ENCODE results near the gene RING1. TPM values are rescaled to one million over a fixed set of nuclear protein-coding genes. Genes with fewer than 3 reads are reported as not detected.
A peak's percentile ranks its signal among the peaks of the same experiment; 100 is the strongest.

The RING1 gene
- total and polyA plus RNA-seq, 10 of the 15 experiments (the other 5 are each of a cell fraction or from before 2014, with no cell fraction given), result 2.0 to 27.2 (median 15.8) TPM

- peak; percentile 11 to 26 (median 25); a peak in 4 of 6 replicates for TF ChIP-seq CTCF (IDR thresholded peaks at IDR 0.05 in 2 of 3, conservative IDR thresholded peaks at IDR 0.05 in 1 of 3; ENCODE audit: control insufficient read depth in 2 of 3, extremely low read depth in 1 of 3, insufficient read depth in 1 of 3, low read depth in 3 of 3, low read length in 3 of 3)
- TF ChIP-seq PAX8 (IDR thresholded peaks at IDR 0.05), result no peak
- TF ChIP-seq STAT3 (IDR thresholded peaks at IDR 0.05; ENCODE audit: low read depth, low read length), result no peak
- TF ChIP-seq MAX (IDR thresholded peaks at IDR 0.05; ENCODE audit: low read depth, low read length), result no peak
- TF ChIP-seq STAT1 (conservative IDR thresholded peaks at IDR 0.05), result no peak
- TF ChIP-seq SMAD1 (IDR thresholded peaks at IDR 0.05; ENCODE audit: low read depth, partially characterized antibody), result no peak
- TF ChIP-seq BCL11A (IDR thresholded peaks at IDR 0.05; ENCODE audit: low read depth, low read length), result no peak
- TF ChIP-seq IKZF1 (conservative IDR thresholded peaks at IDR 0.05), result no peak
- TF ChIP-seq ZBTB33 (IDR thresholded peaks at IDR 0.05), result no peak
- TF ChIP-seq JUND (IDR thresholded peaks at IDR 0.05; ENCODE audit: low read depth, low read length), result no peak
- TF ChIP-seq SIN3A (IDR thresholded peaks at IDR 0.05; ENCODE audit: low read depth, low read length), result no peak
- no peak for TF ChIP-seq NR2C2 (IDR thresholded peaks at IDR 0.05; ENCODE audit: borderline replicate concordance, control insufficient read depth, insufficient read length, low read depth)
- no peak for TF ChIP-seq YY1 (IDR thresholded peaks at IDR 0.05; ENCODE audit: low read depth, low read length)
- no peak for TF ChIP-seq CEBPZ (IDR thresholded peaks at IDR 0.05; ENCODE audit: low read depth, low read length)
- TF ChIP-seq NRF1 (conservative IDR thresholded peaks at IDR 0.05; ENCODE audit: low read depth, low read length), result no peak
- no peak for TF ChIP-seq MYC (IDR thresholded peaks at IDR 0.05; ENCODE audit: insufficient read depth, insufficient read length, insufficient replicate concordance, low read length, severe bottlenecking)
- TF ChIP-seq MTA2 (IDR thresholded peaks at IDR 0.05; ENCODE audit: low read depth), result no peak
- TF ChIP-seq TCF7 (IDR thresholded peaks at IDR 0.05; ENCODE audit: borderline replicate concordance), result no peak
Observed at GRCh38 chr6:33205191-33206026, 2.9 kb upstream of the RING1 start (continued).
